K562 (cell line): ENCODE data around the gene LSM8. TPM values are rescaled to one million over a fixed set of nuclear protein-coding genes. Genes with fewer than 3 reads are reported as not detected.

Experiments used
- ATF2 ChIP-seq: sonication (generic); formaldehyde crosslinking; IDR thresholded peaks from 2 replicates; pipeline ENCODE4 v1.8.1; 2022; ENCODE audit warnings: missing genetic modification reagents
- DPF2 ChIP-seq: fragments of 450-650 bp; IDR thresholded peaks from 2 replicates; pipeline ENCODE4 v1.6.1; 2016
- HSF4 ChIP-seq: fragments of 250-450 bp; sonication (Bioruptor Pico); IDR thresholded peaks from 2 replicates; pipeline ENCODE4 v2.1.2; 2022; ENCODE audit warnings: mild to moderate bottlenecking, moderate library complexity, borderline replicate concordance
- JUND ChIP-seq, 2 experiments: IDR thresholded peaks; 2 replicates in 1 of 2; 3 replicates in 1 of 2; pipeline ENCODE4 v1.6.1; 2011; ENCODE audit warnings: borderline replicate concordance in 2 of 2, low read depth in 2 of 2, low read length in 2 of 2, improper control_type of control experiment in 1 of 2, missing biosample characterization in 1 of 2, missing genetic modification characterization in 1 of 2, missing genetic modification reagents in 1 of 2
- KLF16 ChIP-seq: IDR thresholded peaks from 2 replicates; pipeline ENCODE4 v1.6.1; 2016; ENCODE audit warnings: antibody characterized with exemption
- PBX2 ChIP-seq, 2 experiments: IDR thresholded peaks in 1 of 2; conservative IDR thresholded peaks in 1 of 2; 2 replicates each; pipeline ENCODE4 v1.6.1; 2016; ENCODE audit warnings: low read depth in 2 of 2, mild to moderate bottlenecking in 1 of 2, missing compliant biosample characterization in 1 of 2, missing genetic modification characterization in 1 of 2, moderate library complexity in 1 of 2
- PHB ChIP-seq: fragments of 250-450 bp; sonication (Bioruptor Pico); IDR thresholded peaks from 2 replicates; pipeline ENCODE4 v1.5.0; 2021
- RBM17 ChIP-seq: fragments of 200-400 bp; formaldehyde crosslinking; IDR thresholded peaks from 2 replicates; pipeline ENCODE4 v1.6.1; 2017; ENCODE audit warnings: low read depth, mild to moderate bottlenecking, low read length, borderline replicate concordance
- SAP30 ChIP-seq: fragments of 200-600 bp; sonication (generic); IDR thresholded peaks from 2 replicates; pipeline ENCODE4 v1.6.1; 2012; ENCODE audit warnings: borderline replicate concordance, low read depth, mild to moderate bottlenecking, moderate library complexity, low read length, control low read depth, inconsistent platforms; ENCODE audit not compliant: insufficient read depth, poor library complexity, severe bottlenecking
- SNIP1 ChIP-seq: fragments of 450-650 bp; IDR thresholded peaks from 2 replicates; pipeline ENCODE4 v1.7.1; 2017; ENCODE audit warnings: low read depth, mild to moderate bottlenecking
- TAL1 ChIP-seq: fragments of 450-650 bp; IDR thresholded peaks from 2 replicates; pipeline ENCODE4 v1.6.1; 2016; ENCODE audit warnings: mild to moderate bottlenecking
- THRA ChIP-seq: fragments of 450-650 bp; IDR thresholded peaks from 2 replicates; pipeline ENCODE4 v1.6.1; 2017; ENCODE audit warnings: mild to moderate bottlenecking, moderate library complexity
- USF2 ChIP-seq: sonication (generic); formaldehyde crosslinking; IDR thresholded peaks from 2 replicates; pipeline ENCODE4 v1.5.0; 2020; ENCODE audit warnings: missing genetic modification reagents
- ZFP36 ChIP-seq: fragments of 150-350 bp; IDR thresholded peaks from 2 replicates; pipeline ENCODE4 v1.6.1; 2018; ENCODE audit warnings: low read length, low read depth; ENCODE audit not compliant: partially characterized antibody
- ZNF740 ChIP-seq, 3 experiments: fragments of 200-800 bp in 1 of 3; sonication (Bioruptor generic) in 1 of 3; sonication (generic) in 1 of 3; formaldehyde crosslinking in 1 of 3; IDR thresholded peaks; 2 replicates each; pipeline versions ENCODE4 v1.6.1 to v1.8.0; 2016 to 2022; ENCODE audit warnings: mild to moderate bottlenecking in 2 of 3, missing compliant biosample characterization in 2 of 3, missing genetic modification characterization in 2 of 3, missing genetic modification reagents in 1 of 3
- ZNF764 ChIP-seq: fragments of 250-450 bp; sonication (Bioruptor Pico); IDR thresholded peaks from 2 replicates; pipeline ENCODE4 v1.4.0; 2020; ENCODE audit warnings: low read depth, mild to moderate bottlenecking, moderate library complexity
- polyA plus RNA-seq, 8 experiments: library from polyadenylated mRNA; depleted of rRNA in 4 of 8; stranded (reverse) in 5 of 8; unstranded in 3 of 8; fragments of >200 nt; fragmentation: Nextera tagmentation in 2 of 8; fragmentation: Illumina TruSeq in 1 of 8; extraction: Ambion mirVana in 2 of 8; extraction: Trizol in 1 of 8; gene quantifications; 2 replicates each; pipeline versions ENCODE4 v1.2.1 to v1.2.3, GENCODE V29; 2011 to 2014; ENCODE audit warnings: inconsistent platforms in 1 of 8, missing spikeins in 1 of 8
- total RNA-seq, 7 experiments: library from RNA; depleted of rRNA in 6 of 7; stranded (reverse); fragments of >200 nt in 6 of 7; fragmentation: Illumina TruSeq in 2 of 7; extraction: Trizol in 2 of 7; gene quantifications; 2 replicates each; pipeline versions ENCODE4 v1.2.1 to v1.2.3, GENCODE V29; 2011 to 2021; ENCODE audit warnings: low replicate concordance in 1 of 7

Gene LSM8
- total and polyA plus RNA-seq, 9 of the 15 experiments (the other 6 are each of a cell fraction or from before 2014, with no cell fraction given): 81.5 to 340 (median 180) TPM

- no peak for TF ChIP-seq ATF2
- TF ChIP-seq HSF4: no peak
- no peak for TF ChIP-seq ZFP36
- peak; percentile 41; the same call in 1 of the 2 replicates for TF ChIP-seq SNIP1
- no peak for TF ChIP-seq RBM17
- no peak for TF ChIP-seq ZNF740 (CRISPR knock-in tag; IDR thresholded peaks at IDR 0.05)
- TF ChIP-seq ZNF740 (tag; IDR thresholded peaks at IDR 0.05): no peak
- no peak for TF ChIP-seq THRA
- 0 out of 2 replicates have a peak, but pooled peaks have one; percentile 60 for TF ChIP-seq PHB (CRISPR knock-in tag)
- no peak for TF ChIP-seq USF2
- TF ChIP-seq DPF2: peak; percentile 69
- TF ChIP-seq ZNF764 (CRISPR knock-in tag): no peak
- TF ChIP-seq TAL1: no peak
- TF ChIP-seq JUND (IDR thresholded peaks at IDR 0.05; ENCODE audit: borderline replicate concordance, low read depth, low read length): peak; percentile 14
- no peak; the same call in 2 of the 3 replicates for TF ChIP-seq JUND (tag; IDR thresholded peaks at IDR 0.05; ENCODE audit: borderline replicate concordance, low read depth, low read length)
- no peak for TF ChIP-seq KLF16
- no peak for TF ChIP-seq PBX2 (CRISPR knock-in tag; IDR thresholded peaks at IDR 0.05; ENCODE audit: low read depth)
- no peak for TF ChIP-seq PBX2 (tag; conservative IDR thresholded peaks at IDR 0.05; ENCODE audit: low read depth)
- TF ChIP-seq SAP30: peak; percentile 87
Measured at GRCh38 chr7:118183786-118184564, at the start of gene LSM8 (continued).
